ENCODE measurements around the gene CAPN13.

CAPN13 gene

GRCh38 chr2:30684996-30685395 is 122.2 kb downstream of the CAPN13 start:
- no peak for TF ChIP-seq CTCF (IDR thresholded peaks at IDR 0.05)

GRCh38 chr2:30684516-30684915 is 122.7 kb downstream of the CAPN13 start:
- no peak for TF ChIP-seq CTCF (IDR thresholded peaks at IDR 0.05)

- TF ChIP-seq CTCF (IDR thresholded peaks at IDR 0.05): no peak
Measured at GRCh38 chr2:30684026-30684425, 123.2 kb downstream of the CAPN13 start.

- TF ChIP-seq CTCF (IDR thresholded peaks at IDR 0.05): no peak
Measured at GRCh38 chr2:30683236-30683956, 123.8 kb downstream of the CAPN13 start.

GRCh38 chr2:30681022-30681421 is 126.2 kb downstream of the CAPN13 start:
- no peak for TF ChIP-seq CTCF (IDR thresholded peaks at IDR 0.05)

- no peak for TF ChIP-seq CTCF (IDR thresholded peaks at IDR 0.05)
Measured at GRCh38 chr2:30680121-30680520, 127.1 kb downstream of the CAPN13 start.

GRCh38 chr2:30679426-30680088 is 127.7 kb downstream of the CAPN13 start:
- TF ChIP-seq CTCF (IDR thresholded peaks at IDR 0.05): no peak

Measured in LNCAP (cell line).